AG04450 (cell line): ENCODE results near the gene ZFYVE26. TPM values are rescaled to one million over a fixed set of nuclear protein-coding genes. Genes with fewer than 3 reads are reported as not detected.

ENCODE experiments used
- CTCF ChIA-PET: fragments of 300-600, 350-600 bp; formaldehyde crosslinking; extraction: SDS; loops from one replicate; lab custom pipeline; 2022; ENCODE audit warnings: antibody characterized with exemption, inconsistent platforms; lab: Charles Lee
- POLR2A ChIA-PET: fragments of 350-600 bp; formaldehyde crosslinking; extraction: SDS; loops from one replicate; lab custom pipeline; 2021; ENCODE audit warnings: antibody characterized with exemption, inconsistent platforms; lab: Yijun Ruan, JAX
- DNase-seq: peaks from one replicate; pipeline ENCODE4 v3.0.0-alpha.2; 2011; ENCODE audit warnings: low read depth, low spot score
- H3K27ac ChIP-seq: one replicate; pipeline ENCODE4 v1.5.1; 2012; ENCODE audit warnings: low read depth, low read length, control low read depth
- H3K27me3 ChIP-seq: one replicate; pipeline ENCODE4 v1.6.0; 2012; ENCODE audit warnings: low read length; ENCODE audit not compliant: control insufficient read depth, insufficient read depth
- H3K4me3 ChIP-seq: 2 replicates; pipeline ENCODE4 v1.5.1; 2011; ENCODE audit warnings: mild to moderate bottlenecking, low read depth, low read length, control low read depth
- H3K9me3 ChIP-seq: 2 replicates; pipeline ENCODE4 v1.5.1; 2012; ENCODE audit warnings: low read length; ENCODE audit not compliant: control insufficient read depth, insufficient read depth
- CTCF ChIP-seq: IDR thresholded peaks from 2 replicates; pipeline ENCODE4 v1.5.1; 2011; ENCODE audit warnings: low read depth, low read length, control low read depth, inconsistent platforms
- polyA plus RNA-seq: library from polyadenylated mRNA; depleted of rRNA; stranded (reverse); fragments of >200 nt; gene quantifications from 2 replicates; pipeline ENCODE4 v1.2.3, GENCODE V29; 2011

ZFYVE26 gene
- polyA plus RNA-seq, 1 experiment, result 18.4 TPM

GRCh38 chr14:67765192-67765834 lies 51.1 kb downstream of the ZFYVE26 start:
- Histone ChIP-seq H3K27ac (no peak overlapping the region), H3K27me3 (no peaks in the 10 kb centered on the region), H3K9me3 (no peaks in the 10 kb centered on the region), H3K4me3 (no peak overlapping the region)
- POLR2A ChIA-PET, result no interaction called here
- no peak for TF ChIP-seq CTCF
- DNase-seq, result no peak
- CTCF ChIA-PET, result no interaction called here

- no peak for TF ChIP-seq CTCF
- H3K4me3 ChIP-seq, result no peak overlapping the region
- CTCF ChIA-PET, result no interaction called here
- no peaks in the 10 kb centered on the region for H3K27me3 ChIP-seq
- no peaks in the 10 kb centered on the region for H3K9me3 ChIP-seq
- H3K27ac ChIP-seq, result no peak overlapping the region
- no peak for DNase-seq
- POLR2A ChIA-PET, result no interaction called here
Observed at GRCh38 chr14:67764496-67764895, 51.9 kb downstream of the ZFYVE26 start.

GRCh38 chr14:67763158-67763822 lies 53.1 kb downstream of the ZFYVE26 start:
- CTCF ChIA-PET, result no interaction called here
- DNase-seq, result no peak
- Histone ChIP-seq H3K9me3 (no peaks in the 10 kb centered on the region), H3K27me3 (no peaks in the 10 kb centered on the region), H3K27ac (no peak overlapping the region), H3K4me3 (no peak overlapping the region)
- POLR2A ChIA-PET, result no interaction called here
- TF ChIP-seq CTCF, result no peak

- POLR2A ChIA-PET, result no interaction called here
- DNase-seq, result no peak
- CTCF ChIA-PET, result no interaction called here
- Histone ChIP-seq H3K4me3 (no peak overlapping the region), H3K27me3 (no peaks in the 10 kb centered on the region), H3K9me3 (no peaks in the 10 kb centered on the region), H3K27ac (no peak overlapping the region)
- no peak for TF ChIP-seq CTCF
Observed at GRCh38 chr14:67762051-67762450, 54.3 kb downstream of the ZFYVE26 start.

GRCh38 chr14:67759916-67760315 lies 56.5 kb downstream of the ZFYVE26 start:
- no peak for DNase-seq
- POLR2A ChIA-PET, result interaction anchor here (0.8 kb wide), 1 partner anchor 322 kb away, joined by 7 read pairs; no protein-coding TSS in a partner anchor
- H3K9me3 ChIP-seq, result no peaks in the 10 kb centered on the region
- H3K27ac ChIP-seq, result no peak overlapping the region
- TF ChIP-seq CTCF, result no peak
- CTCF ChIA-PET, result no interaction called here
- H3K27me3 ChIP-seq, result no peaks in the 10 kb centered on the region
- H3K4me3 ChIP-seq, result no peak overlapping the region
